PC-3 (cell line): ENCODE measurements around the gene IFT122. TPM values are rescaled to one million over a fixed set of nuclear protein-coding genes. Genes with fewer than 3 reads are reported as not detected.
"Not testable (repeated sequence)": the region's sequence is repeated elsewhere in the genome, so short reads cannot be mapped to it uniquely, and the experiment has no call there.

Source experiments
- ATAC-seq: fragments of 200-7000 bp; cut with Tn5 transposase; 2 replicates; pipeline ENCODE4 v1.9.1; 2020; ENCODE audit warnings: mild to moderate bottlenecking, moderate library complexity
- BruUV-seq: library from RNA; stranded (reverse); fragments of 400-500 nt; replicated peaks from 2 replicates; lab custom pipeline; 2021; lab: Mats Ljungman, UMichigan
- CTCF ChIA-PET: fragments of 300-600 bp; sonication (Branson Sonifier 250); formaldehyde crosslinking; loops from one replicate; lab custom pipeline; 2022; ENCODE audit warnings: antibody characterized with exemption; lab: Charles Lee
- POLR2A ChIA-PET: fragments of 300-600 bp; sonication (Branson Sonifier 250); formaldehyde crosslinking; loops from one replicate; lab custom pipeline; 2022; ENCODE audit warnings: antibody characterized with exemption; ENCODE audit not compliant: unreplicated experiment; lab: Charles Lee
- DNase-seq: peaks from one replicate; pipeline ENCODE4 v3.0.0-alpha.2; 2015
- H2AFZ ChIP-seq: fragments of 300-600 bp; sonication (generic); 2 replicates; pipeline ENCODE4 v1.6.0; 2016; ENCODE audit warnings: antibody characterized with exemption, low read length
- H3F3A ChIP-seq: fragments of 300-600 bp; sonication (generic); one replicate; pipeline ENCODE4 v1.6.0; 2017; ENCODE audit warnings: antibody characterized with exemption, low read length, control low read depth, mild to moderate bottlenecking; ENCODE audit not compliant: unreplicated experiment
- H3K27ac ChIP-seq: fragments of 300-600 bp; sonication (generic); 2 replicates; pipeline ENCODE4 v1.5.1; 2016; ENCODE audit warnings: mild to moderate bottlenecking, low read length
- H3K27me3 ChIP-seq: fragments of 300-600 bp; sonication (generic); 2 replicates; pipeline ENCODE4 v1.6.1; 2016; ENCODE audit warnings: low read length, mixed read lengths
- H3K36me3 ChIP-seq: fragments of 300-600 bp; sonication (generic); 2 replicates; pipeline ENCODE4 v1.6.1; 2016; ENCODE audit warnings: low read depth, mixed run types, low read length, mixed read lengths
- H3K4me1 ChIP-seq: fragments of 300-600 bp; sonication (generic); 2 replicates; pipeline ENCODE4 v1.5.1; 2016; ENCODE audit warnings: low read length; ENCODE audit not compliant: insufficient read depth
- H3K4me2 ChIP-seq: fragments of 300-600 bp; sonication (generic); 2 replicates; pipeline ENCODE4 v1.6.0; 2016; ENCODE audit warnings: low read length
- H3K4me3 ChIP-seq: fragments of 300-600 bp; sonication (generic); 2 replicates; pipeline ENCODE4 v1.5.1; 2016; ENCODE audit warnings: mild to moderate bottlenecking, low read length, mixed read lengths
- H3K79me2 ChIP-seq: fragments of 300-600 bp; sonication (generic); 2 replicates; pipeline ENCODE4 v1.6.1; 2017; ENCODE audit warnings: low read length, mixed read lengths
- H3K9ac ChIP-seq: fragments of 300-600 bp; sonication (generic); 2 replicates; pipeline ENCODE4 v1.6.0; 2016; ENCODE audit warnings: mild to moderate bottlenecking, low read length
- H3K9me2 ChIP-seq: fragments of 300-600 bp; sonication (generic); replicated peaks from 2 replicates; pipeline ENCODE4 v1.6.1; 2016; ENCODE audit warnings: mixed run types, low read length, mixed read lengths
- H3K9me3 ChIP-seq: fragments of 300-600 bp; sonication (generic); 2 replicates; pipeline ENCODE4 v1.6.1; 2016; ENCODE audit warnings: low read length, mixed read lengths
- H4K20me1 ChIP-seq: fragments of 300-600 bp; sonication (generic); 2 replicates; pipeline ENCODE4 v1.6.1; 2016; ENCODE audit warnings: low read length, mixed read lengths
- EZH2 ChIP-seq: fragments of 300-600 bp; sonication (generic); IDR thresholded peaks from one replicate; pipeline ENCODE4 v1.6.1; 2017; ENCODE audit warnings: antibody characterized with exemption, mild to moderate bottlenecking, low read length; ENCODE audit not compliant: unreplicated experiment
- EZH2phosphoT487 ChIP-seq: fragments of 300-600 bp; sonication (generic); IDR thresholded peaks from 2 replicates; pipeline ENCODE4 v1.6.1; 2018; ENCODE audit warnings: mild to moderate bottlenecking, antibody characterized with exemption, low read length, borderline replicate concordance
- intact Hi-C: fragments of 100-400 bp; cut with micrococcal nuclease; formaldehyde crosslinking; loops from 2 replicates; pipeline ENCODE4 v1.9.0; 2023
- total RNA-seq: library from RNA; depleted of rRNA; stranded (reverse); fragments of >200 nt; gene quantifications from 2 replicates; pipeline ENCODE4 v1.2.3, GENCODE V29; 2014
- TF ChIP-seq, protein P1 (sequence below): fragments of 300-600 bp; sonication (generic); conservative IDR thresholded peaks from 2 replicates; pipeline ENCODE4 v1.5.1; 2017; ENCODE audit warnings: antibody characterized with exemption, low read depth, mild to moderate bottlenecking, low read length

IFT122 gene
- total RNA-seq, 1 experiment from 2014 or later: 10.2 TPM

DNA sequence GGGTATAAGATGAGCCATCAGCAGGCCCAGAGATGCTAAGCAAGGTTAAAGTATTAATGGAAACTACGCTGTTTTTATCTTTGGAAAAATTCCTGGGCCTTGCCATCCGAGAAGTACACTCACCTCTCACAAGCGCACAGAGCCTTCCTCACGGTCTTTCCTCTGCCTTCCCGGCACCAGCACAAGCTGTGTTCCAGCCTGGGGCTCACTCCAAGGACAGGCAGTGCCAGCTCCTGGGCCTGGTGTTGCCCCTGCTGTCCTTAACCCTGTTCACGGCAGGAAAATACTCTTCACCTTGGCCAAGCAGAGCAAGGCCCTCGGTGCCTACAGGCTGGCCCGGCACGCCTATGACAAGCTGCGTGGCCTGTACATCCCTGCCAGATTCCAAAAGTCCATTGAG, 74.1 kb downstream of the IFT122 start:
- intact Hi-C loops: no loop called here
- ChIA-PET POLR2A (no interaction called here), CTCF (no interaction called here)
- Histone ChIP-seq H3K4me1 (no peaks in the 10 kb centered on the region), H3K79me2 (no peaks in the 10 kb centered on the region), H3K27me3 (no peaks in the 10 kb centered on the region), H3K4me3 (no peak overlapping the region), H3F3A (no peaks in the 10 kb centered on the region), H3K36me3 (no peaks in the 10 kb centered on the region), H2AFZ (no peak overlapping the region), H3K27ac (no peak overlapping the region), H3K9ac (no peak overlapping the region), H3K4me2 (no peak overlapping the region), H4K20me1 (no peaks in the 10 kb centered on the region), H3K9me2 (no peaks in the 10 kb centered on the region), H3K9me3 (no peaks in the 10 kb centered on the region)
- no TSS peak for BruUV-seq
- TF ChIP-seq EZH2 (no peak), EZH2phosphoT487 (no peak)
- TF ChIP-seq, protein P1, sequence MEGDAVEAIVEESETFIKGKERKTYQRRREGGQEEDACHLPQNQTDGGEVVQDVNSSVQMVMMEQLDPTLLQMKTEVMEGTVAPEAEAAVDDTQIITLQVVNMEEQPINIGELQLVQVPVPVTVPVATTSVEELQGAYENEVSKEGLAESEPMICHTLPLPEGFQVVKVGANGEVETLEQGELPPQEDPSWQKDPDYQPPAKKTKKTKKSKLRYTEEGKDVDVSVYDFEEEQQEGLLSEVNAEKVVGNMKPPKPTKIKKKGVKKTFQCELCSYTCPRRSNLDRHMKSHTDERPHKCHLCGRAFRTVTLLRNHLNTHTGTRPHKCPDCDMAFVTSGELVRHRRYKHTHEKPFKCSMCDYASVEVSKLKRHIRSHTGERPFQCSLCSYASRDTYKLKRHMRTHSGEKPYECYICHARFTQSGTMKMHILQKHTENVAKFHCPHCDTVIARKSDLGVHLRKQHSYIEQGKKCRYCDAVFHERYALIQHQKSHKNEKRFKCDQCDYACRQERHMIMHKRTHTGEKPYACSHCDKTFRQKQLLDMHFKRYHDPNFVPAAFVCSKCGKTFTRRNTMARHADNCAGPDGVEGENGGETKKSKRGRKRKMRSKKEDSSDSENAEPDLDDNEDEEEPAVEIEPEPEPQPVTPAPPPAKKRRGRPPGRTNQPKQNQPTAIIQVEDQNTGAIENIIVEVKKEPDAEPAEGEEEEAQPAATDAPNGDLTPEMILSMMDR: no peak
- DNase-seq (no peak), ATAC-seq (no peak)

GRCh38 chr3:129514563-129514962, 74.5 kb downstream of the IFT122 start:
- Histone ChIP-seq H4K20me1 (no peaks in the 10 kb centered on the region), H3K27me3 (no peaks in the 10 kb centered on the region), H3K4me2 (no peak overlapping the region), H3K9me2 (no peaks in the 10 kb centered on the region), H3K36me3 (no peaks in the 10 kb centered on the region), H3K4me1 (no peaks in the 10 kb centered on the region), H3K79me2 (no peaks in the 10 kb centered on the region), H3K27ac (no peak overlapping the region), H3K9me3 (no peaks in the 10 kb centered on the region), H3K4me3 (no peak overlapping the region), H2AFZ (no peak overlapping the region), H3F3A (no peaks in the 10 kb centered on the region), H3K9ac (no peak overlapping the region)
- no peak for ATAC-seq
- TF ChIP-seq, protein P1: no peak
- TF ChIP-seq EZH2: no peak
- TF ChIP-seq EZH2phosphoT487: no peak
- POLR2A ChIA-PET: no interaction called here
- CTCF ChIA-PET: no interaction called here
- BruUV-seq: no TSS peak
- DNase-seq: no peak
- intact Hi-C loops: no loop called here

DNA sequence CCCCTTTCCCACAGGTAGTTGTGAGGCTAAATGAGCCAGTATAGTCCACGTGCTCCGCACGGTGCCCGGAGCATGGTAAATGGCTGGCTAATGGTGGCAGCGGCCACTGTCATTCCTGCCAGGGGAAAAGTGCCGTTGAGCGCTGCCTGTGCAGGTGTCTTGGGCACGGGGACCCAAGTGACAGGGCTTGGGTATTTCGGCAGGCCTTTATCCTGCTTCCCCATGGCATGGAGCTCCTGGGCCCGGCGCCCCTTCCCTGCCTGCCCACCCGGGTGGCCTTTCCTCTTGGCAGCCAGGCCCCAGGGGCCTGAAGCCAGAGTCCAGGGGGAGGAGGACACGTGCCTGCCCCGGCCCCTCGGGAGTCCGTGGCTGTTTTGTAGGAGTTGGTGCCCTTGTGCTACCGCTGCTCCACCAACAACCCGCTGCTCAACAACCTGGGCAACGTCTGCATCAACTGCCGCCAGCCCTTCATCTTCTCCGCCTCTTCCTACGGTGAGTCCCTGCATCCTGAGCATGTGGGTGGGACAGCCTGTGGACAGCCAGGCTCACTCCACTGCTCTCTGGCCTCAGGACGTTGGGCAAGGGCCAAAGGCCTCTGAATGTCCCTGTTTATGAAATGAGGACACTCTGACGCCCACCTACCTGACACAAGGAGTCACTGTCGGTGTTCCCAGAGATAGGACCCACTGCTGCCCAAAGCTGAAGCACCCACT, 75.2 kb downstream of the IFT122 start:
- BruUV-seq, intact Hi-C loops, H3K9me2 ChIP-seq, H2AFZ ChIP-seq, POLR2A ChIA-PET, H3K4me3 ChIP-seq, DNase-seq, H3K4me2 ChIP-seq, H4K20me1 ChIP-seq, H3K36me3 ChIP-seq, H3K4me1 ChIP-seq, H3K9me3 ChIP-seq, CTCF ChIA-PET, H3K79me2 ChIP-seq, ATAC-seq, H3K9ac ChIP-seq, H3K27me3 ChIP-seq, H3K27ac ChIP-seq, H3F3A ChIP-seq: not testable (repeated sequence)

DNA sequence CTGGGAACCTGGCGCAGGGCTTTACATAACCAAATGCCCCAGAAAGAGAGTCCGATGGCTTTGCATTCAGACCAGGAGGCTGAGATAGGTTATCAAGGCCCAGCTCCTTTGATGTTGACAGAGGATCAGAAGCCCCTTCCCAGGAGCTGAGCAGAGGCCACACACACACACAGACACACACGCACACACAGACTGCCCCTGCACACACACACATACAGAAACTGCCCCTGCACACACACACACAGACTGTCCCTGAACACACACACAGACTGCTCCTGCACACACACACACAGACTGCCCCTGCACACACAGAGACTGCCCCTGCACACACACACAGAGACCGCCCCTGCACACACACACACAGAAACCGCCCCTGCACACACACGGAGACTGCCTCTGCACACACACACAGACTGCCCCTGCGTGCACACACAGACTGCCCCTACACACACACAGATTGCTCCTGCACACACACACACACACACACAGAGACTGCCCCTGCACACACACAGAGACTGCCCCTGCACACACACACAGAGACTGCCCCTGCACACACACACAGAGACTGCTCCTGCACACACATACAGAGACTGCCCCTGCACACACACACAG, 75.9 kb downstream of the IFT122 start:
- H3K9me3 ChIP-seq, H3K27ac ChIP-seq, H3F3A ChIP-seq, BruUV-seq, H3K36me3 ChIP-seq, POLR2A ChIA-PET, H3K9ac ChIP-seq, H3K4me3 ChIP-seq, H3K4me2 ChIP-seq, H3K4me1 ChIP-seq, intact Hi-C loops, DNase-seq, CTCF ChIA-PET, H3K79me2 ChIP-seq, H3K27me3 ChIP-seq, H2AFZ ChIP-seq, H3K9me2 ChIP-seq, ATAC-seq, H4K20me1 ChIP-seq: not testable (repeated sequence)
